Mucosa of descending colon (tissue), 3 donors: ENCODE data around the gene ZBTB17. TPM values are rescaled to one million over a fixed set of nuclear protein-coding genes. Genes with fewer than 3 reads are reported as not detected.
"Not testable (repeated sequence)": the region's sequence is repeated elsewhere in the genome, so short reads cannot be mapped to it uniquely, and the experiment has no call there.

ENCODE experiments used
- ATAC-seq: fragments of 200-7000 bp; cut with Tn5 transposase; one replicate; pipeline ENCODE4 v1.9.1; 2020; ENCODE audit warnings: mild to moderate bottlenecking, moderate library complexity
- DNase-seq, 3 donors: peaks; one replicate each; pipeline ENCODE4 v3.0.0-alpha.2; 2020
- H3K36me3 ChIP-seq: fragments of 200-600 bp; one replicate; pipeline ENCODE4 v1.8.0; 2021; ENCODE audit warnings: low read depth, mild to moderate bottlenecking
- H3K4me1 ChIP-seq: fragments of 200-600 bp; one replicate; pipeline ENCODE4 v1.8.0; 2021; ENCODE audit warnings: low read depth, mild to moderate bottlenecking
- H3K4me3 ChIP-seq: fragments of 200-600 bp; one replicate; pipeline ENCODE4 v1.8.0; 2021; ENCODE audit warnings: mild to moderate bottlenecking
- H3K9me3 ChIP-seq: fragments of 200-600 bp; one replicate; pipeline ENCODE4 v1.8.0; 2021; ENCODE audit warnings: mild to moderate bottlenecking
- intact Hi-C, 2 donors: fragments of 100-400 bp; cut with DNase I in 1 of 2; cut with micrococcal nuclease in 1 of 2; formaldehyde crosslinking; loops; one replicate each; pipeline versions ENCODE4 v1.11.0 to v1.11.1; 2022; cut with DNase I, micrococcal nuclease
- total RNA-seq, 3 donors: library from RNA; stranded (reverse); fragmentation: NEBNext Ultra II Directional in 2 of 3; extraction: Animal tissue kit (Norgen Biotek cat#: 25700) in 2 of 3; gene quantifications; one replicate each; pipeline versions ENCODE4 v1.2.1 to v1.2.4, GENCODE V29; 2021 to 2023
- TF ChIP-seq, protein P1 (sequence below): fragments of 200-600 bp; IDR thresholded peaks from one replicate; pipeline ENCODE4 v1.8.0; 2022; ENCODE audit warnings: antibody characterized with exemption, mild to moderate bottlenecking
- donor health status: DM: no; HTN: no; CAD: no; lungs with moderate emphysema.
- donor health status: DM: no; HTN: no; CAD: no.
- donor health status: DM: no; HTN: yes; CAD: no.

The ZBTB17 gene
- total RNA-seq, 3 donors from 2014 or later: 29.2 to 40.8 (median 34.6) TPM

DNA sequence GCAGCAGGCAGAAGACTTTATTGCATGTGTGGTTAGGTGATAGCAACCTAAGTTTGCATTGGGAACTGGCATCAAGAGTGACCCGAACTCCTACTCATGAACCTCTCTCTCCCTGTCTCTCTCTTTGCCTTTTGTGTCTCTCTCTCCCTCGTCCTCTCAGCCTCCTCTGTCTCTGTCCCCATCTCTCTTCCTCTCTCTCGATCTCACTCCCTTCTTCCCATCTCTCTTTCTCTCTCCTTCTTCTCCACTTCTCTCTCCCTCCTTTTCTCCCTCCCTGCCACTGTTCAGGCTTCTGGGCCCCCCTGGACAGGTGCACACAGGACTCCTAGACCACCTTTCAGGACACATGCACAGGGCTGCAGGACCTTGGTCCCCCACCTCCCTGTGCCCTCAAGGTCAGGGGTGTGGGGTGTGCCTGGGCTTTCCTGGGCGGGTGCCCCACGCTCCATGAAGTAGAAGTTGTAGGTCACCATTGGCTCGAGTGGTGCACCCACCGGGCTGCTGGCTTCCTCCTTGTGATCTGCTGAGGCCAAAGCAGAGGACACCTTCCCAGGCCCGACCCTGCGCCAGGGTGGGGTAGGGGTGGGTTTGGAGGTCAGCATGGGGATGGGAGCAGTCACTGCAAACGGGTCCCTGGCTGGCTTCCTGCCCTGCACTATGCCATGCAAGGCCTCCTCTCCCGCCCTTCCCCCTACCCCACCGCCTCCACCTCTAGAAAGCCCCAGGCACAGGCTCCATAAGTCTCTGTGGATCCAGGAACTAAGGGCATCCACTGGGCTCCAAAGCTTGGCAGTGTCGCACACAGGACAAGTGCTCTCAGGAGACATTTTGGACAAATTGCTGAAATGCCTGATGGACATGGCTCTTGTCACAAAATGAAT lies 13.2 kb upstream of the ZBTB17 start:
- ATAC-seq (no peak), DNase-seq (no peak)
- no peaks in the 10 kb centered on the region for H3K4me1 ChIP-seq
- no peak overlapping the region for H3K4me3 ChIP-seq
- no peaks in the 10 kb centered on the region for H3K9me3 ChIP-seq
- TF ChIP-seq, protein P1, sequence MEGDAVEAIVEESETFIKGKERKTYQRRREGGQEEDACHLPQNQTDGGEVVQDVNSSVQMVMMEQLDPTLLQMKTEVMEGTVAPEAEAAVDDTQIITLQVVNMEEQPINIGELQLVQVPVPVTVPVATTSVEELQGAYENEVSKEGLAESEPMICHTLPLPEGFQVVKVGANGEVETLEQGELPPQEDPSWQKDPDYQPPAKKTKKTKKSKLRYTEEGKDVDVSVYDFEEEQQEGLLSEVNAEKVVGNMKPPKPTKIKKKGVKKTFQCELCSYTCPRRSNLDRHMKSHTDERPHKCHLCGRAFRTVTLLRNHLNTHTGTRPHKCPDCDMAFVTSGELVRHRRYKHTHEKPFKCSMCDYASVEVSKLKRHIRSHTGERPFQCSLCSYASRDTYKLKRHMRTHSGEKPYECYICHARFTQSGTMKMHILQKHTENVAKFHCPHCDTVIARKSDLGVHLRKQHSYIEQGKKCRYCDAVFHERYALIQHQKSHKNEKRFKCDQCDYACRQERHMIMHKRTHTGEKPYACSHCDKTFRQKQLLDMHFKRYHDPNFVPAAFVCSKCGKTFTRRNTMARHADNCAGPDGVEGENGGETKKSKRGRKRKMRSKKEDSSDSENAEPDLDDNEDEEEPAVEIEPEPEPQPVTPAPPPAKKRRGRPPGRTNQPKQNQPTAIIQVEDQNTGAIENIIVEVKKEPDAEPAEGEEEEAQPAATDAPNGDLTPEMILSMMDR: no peak
- intact Hi-C loops: no loop called here
- H3K36me3 ChIP-seq: no peaks in the 10 kb centered on the region

DNA sequence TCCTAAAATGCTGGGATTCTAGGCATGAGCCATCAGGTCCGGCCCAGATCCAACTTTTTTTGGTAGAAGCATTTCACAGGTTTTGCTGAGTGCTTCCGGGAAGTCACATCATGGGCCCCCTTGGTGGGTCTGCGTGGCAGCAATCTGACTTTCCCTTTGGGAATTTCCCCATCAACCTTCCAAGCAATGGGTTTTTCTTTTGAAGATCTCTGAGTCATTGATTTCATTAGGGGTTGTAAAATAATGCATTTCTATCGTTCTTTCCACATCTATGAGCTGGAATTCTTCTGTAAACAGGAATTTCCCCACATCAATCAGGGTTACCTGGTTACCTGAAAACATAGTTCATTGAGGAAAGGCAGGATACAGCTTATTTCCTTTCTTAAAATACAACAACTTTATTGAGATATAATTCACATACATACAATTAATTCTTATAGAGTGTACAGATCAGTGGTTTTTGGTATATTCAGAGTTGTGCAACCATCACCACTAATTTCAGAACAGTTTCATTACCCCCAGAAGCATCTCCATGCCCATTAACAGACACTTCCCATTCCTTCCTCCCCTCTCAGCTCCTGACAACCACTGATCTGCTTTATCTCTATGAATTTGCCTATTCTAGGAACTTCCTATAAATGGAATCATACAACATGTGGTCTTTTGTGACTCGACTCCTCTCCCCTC lies 9.9 kb upstream of the ZBTB17 start:
- H3K9me3 ChIP-seq: no peaks in the 10 kb centered on the region
- intact Hi-C loops: no loop called here
- TF ChIP-seq, protein P1: no peak
- H3K4me3 ChIP-seq: no peak overlapping the region
- no peaks in the 10 kb centered on the region for H3K4me1 ChIP-seq
- peak; percentile 22 for ATAC-seq
- DNase-seq: no peak
- H3K36me3 ChIP-seq: no peaks in the 10 kb centered on the region

DNA sequence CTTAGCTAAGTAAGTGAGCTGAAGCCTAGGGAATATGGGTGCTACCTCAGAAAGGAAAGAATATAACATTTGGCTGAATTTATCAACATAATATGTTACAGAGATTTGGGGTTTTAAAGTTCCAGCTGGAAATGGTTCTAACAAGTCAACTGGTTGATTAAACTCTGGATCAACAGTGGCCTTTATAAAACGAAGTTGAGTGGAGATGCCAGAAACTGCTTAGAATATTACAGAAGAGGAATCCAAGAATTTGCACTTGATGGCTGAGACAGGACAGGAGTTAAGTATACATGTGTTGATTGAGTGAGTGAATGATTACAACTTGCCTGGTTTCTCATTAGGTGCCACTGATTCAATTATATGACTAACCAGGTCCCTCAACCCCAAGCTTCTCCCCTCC lies 7.4 kb upstream of the ZBTB17 start:
- H3K36me3 ChIP-seq: no peaks in the 10 kb centered on the region
- no peaks in the 10 kb centered on the region for H3K9me3 ChIP-seq
- ATAC-seq (no peak), DNase-seq (no peak)
- no peak overlapping the region for H3K4me3 ChIP-seq
- TF ChIP-seq, protein P1: no peak
- intact Hi-C loops: no loop called here
- H3K4me1 ChIP-seq: no peaks in the 10 kb centered on the region

DNA sequence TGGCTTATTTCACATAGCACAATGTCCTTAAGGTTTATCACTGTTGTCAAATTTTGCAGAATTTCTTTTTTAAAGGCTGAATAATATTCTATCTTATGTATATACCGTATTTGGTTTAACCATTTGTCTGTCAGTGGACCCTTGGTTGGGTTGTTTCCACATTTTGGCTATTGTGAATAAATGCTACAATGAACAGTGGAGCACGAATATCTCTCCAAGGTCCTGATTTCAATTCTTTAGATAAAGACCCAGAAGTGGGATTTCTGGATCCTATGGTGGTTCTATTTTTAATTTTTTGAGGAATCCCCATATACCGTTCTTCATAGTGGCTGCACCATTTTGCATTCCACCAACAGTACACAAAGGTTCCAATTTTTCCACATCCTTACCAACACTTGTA lies 5.8 kb upstream of the ZBTB17 start:
- no peak overlapping the region for H3K4me3 ChIP-seq
- intact Hi-C loops: no loop called here
- ATAC-seq: no peak

DNA sequence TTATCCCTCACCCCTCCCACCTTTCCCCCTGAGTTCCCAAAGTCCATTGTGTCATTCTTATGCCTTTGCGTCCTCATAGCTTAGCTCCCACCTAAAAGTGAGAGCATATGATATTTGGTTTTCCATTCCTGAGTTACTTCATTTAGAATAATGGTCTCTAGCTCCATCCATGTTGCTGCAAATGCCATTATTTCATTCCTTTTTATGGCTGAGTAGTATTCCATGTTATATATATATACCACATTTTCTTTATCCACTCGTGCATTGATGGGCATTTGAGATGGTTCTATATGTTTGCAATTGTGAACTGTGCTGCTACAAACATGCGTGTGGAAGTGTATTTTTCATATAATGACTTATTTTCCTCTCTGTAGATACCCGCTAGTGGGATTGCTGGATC lies 2.0 kb upstream of the ZBTB17 start:
- DNase-seq, intact Hi-C loops, ATAC-seq, H3K4me3 ChIP-seq, H3K36me3 ChIP-seq, H3K9me3 ChIP-seq: not testable (repeated sequence)
- H3K4me1 ChIP-seq: peaks cover 13% of the 10 kb centered on the region

More for the DNA sequence above, 5.8 kb upstream of the ZBTB17 start:
- Histone ChIP-seq H3K36me3 (no peaks in the 10 kb centered on the region), H3K4me1 (no peaks in the 10 kb centered on the region), H3K9me3 (no peaks in the 10 kb centered on the region)
- TF ChIP-seq, protein P1: no peak
- DNase-seq: no peak

DNA sequence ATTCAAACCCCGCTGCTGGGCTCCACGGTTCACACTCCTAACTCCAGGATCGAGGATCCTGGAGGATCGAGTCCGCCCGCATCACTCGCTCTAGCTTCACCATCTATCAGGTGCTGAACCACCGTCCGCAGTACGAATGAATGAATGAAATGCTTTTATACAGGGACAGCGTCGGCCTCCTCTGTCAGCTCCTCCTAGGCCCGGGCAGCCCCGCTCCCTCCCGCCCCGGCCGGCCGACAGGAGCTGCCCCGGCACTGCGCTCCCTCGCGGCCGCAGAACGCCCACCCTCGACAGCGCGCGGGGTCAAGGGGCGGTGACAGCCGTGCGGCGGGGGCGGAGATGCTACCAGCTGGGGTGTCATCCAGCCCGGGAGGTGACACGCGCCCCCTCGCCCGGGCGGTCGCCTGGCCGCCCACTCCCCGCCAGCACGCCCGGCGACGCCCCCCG lies 520 bp downstream of the ZBTB17 start:
- Histone ChIP-seq H3K4me3 (peak overlapping the region; percentile 61), H3K36me3 (no peaks in the 10 kb centered on the region), H3K4me1 (peaks cover 13% of the 10 kb centered on the region), H3K9me3 (no peaks in the 10 kb centered on the region)
- TF ChIP-seq, protein P1: no peak
- ATAC-seq (peak; percentile 79), DNase-seq (peak in 2 of 3 donors; percentile 70 to 75)
- intact Hi-C loops: no loop called here
